Measurements from ENCODE around the gene TRAF6. TPM values are rescaled to one million over a fixed set of nuclear protein-coding genes. Genes with fewer than 3 reads are reported as not detected.
A peak's percentile ranks its signal among the peaks of the same experiment; 100 is the strongest.

TRAF6 gene
- total and polyA plus RNA-seq, 2 of the 13 experiments (the other 11 are each of a cell fraction or from before 2014, with no cell fraction given) = 3.3 to 5.9 TPM

DNA sequence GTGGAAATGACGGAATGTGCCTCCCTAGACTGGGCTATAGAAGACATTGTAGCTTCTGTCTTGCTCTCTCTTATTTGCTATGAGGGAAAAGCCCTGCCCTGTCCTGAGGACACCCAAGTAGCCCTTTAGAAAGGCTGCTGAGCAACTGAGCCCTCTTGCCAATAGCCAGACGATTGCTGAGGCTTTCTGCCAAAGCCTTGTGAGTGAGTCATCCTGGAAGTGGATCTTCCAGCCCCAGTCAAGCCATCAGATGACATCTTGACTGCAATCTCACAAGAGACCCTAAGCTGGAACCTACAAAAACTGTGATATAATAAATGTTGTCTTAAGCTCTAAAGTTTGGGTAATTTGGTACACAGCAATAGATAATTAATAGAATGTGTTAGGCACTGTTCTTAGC lies 3.9 kb upstream of the TRAF6 start (continued):
- TF ChIP-seq, protein P1, sequence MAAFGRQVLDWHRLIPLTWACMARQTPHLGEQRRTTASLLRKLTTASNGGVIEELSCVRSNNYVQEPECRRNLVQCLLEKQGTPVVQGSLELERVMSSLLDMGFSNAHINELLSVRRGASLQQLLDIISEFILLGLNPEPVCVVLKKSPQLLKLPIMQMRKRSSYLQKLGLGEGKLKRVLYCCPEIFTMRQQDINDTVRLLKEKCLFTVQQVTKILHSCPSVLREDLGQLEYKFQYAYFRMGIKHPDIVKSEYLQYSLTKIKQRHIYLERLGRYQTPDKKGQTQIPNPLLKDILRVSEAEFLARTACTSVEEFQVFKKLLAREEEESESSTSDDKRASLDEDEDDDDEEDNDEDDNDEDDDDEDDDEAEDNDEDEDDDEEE (CRISPR knock-in tag; IDR thresholded peaks at IDR 0.05) = no peak
- no peak for TF ChIP-seq SMARCC2 (IDR thresholded peaks at IDR 0.05)
- no peak for TF ChIP-seq FOXC1 (CRISPR knock-in tag; IDR thresholded peaks at IDR 0.05; ENCODE audit: borderline replicate concordance)
- no peak for TF ChIP-seq SAFB2 (CRISPR knock-in tag; IDR thresholded peaks at IDR 0.05; ENCODE audit: borderline replicate concordance, low read depth)
- no peak for TF ChIP-seq KLF15 (CRISPR knock-in tag; IDR thresholded peaks at IDR 0.05; ENCODE audit: borderline replicate concordance)
- TF ChIP-seq RBFOX2 (IDR thresholded peaks at IDR 0.05; ENCODE audit: low read depth, low read length) = no peak
- TF ChIP-seq ZNF17 (CRISPR knock-in tag; IDR thresholded peaks at IDR 0.05) = no peak
- no peak for TF ChIP-seq HNRNPLL (IDR thresholded peaks at IDR 0.05; ENCODE audit: low read depth, low read length, poor library complexity, severe bottlenecking)
- TF ChIP-seq PCBP2 (optimal IDR thresholded peaks at IDR 0.05; ENCODE audit: low read depth, low read length, poor library complexity, severe bottlenecking) = no peak
- TF ChIP-seq, protein P2, sequence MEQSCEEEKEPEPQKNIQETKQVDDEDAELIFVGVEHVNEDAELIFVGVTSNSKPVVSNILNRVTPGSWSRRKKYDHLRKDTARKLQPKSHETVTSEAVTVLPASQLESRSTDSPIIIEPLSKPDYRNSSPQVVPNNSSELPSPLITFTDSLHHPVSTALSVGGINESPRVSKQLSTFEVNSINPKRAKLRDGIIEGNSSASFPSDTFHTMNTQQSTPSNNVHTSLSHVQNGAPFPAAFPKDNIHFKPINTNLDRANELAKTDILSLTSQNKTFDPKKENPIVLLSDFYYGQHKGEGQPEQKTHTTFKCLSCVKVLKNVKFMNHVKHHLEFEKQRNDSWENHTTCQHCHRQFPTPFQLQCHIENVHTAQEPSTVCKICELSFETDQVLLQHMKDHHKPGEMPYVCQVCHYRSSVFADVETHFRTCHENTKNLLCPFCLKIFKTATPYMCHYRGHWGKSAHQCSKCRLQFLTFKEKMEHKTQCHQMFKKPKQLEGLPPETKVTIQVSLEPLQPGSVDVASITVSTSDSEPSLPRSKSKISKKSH (CRISPR knock-in tag; IDR thresholded peaks at IDR 0.05; ENCODE audit: borderline replicate concordance) = no peak

DNA sequence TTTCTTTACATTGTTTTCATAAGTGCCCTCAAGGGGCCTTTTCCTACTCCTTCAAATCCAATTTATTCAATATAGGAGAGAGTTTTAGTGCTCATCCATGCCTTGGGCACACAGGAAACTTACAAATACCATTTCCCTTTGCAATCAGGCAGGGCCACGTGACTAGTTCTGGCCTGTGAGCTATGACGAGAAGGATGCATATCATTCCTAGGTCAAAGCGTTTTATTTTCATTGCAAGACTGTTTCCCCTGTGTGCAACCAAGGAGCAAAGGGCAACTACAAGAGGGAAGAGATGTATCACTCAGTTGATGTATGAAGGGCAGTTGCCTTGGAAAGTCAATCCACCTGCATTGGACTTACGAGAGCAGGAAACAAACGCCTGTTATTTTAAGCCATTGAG lies 1.9 kb upstream of the TRAF6 start:
- Histone ChIP-seq H3K4me3 (replicated peaks in 1 of 3; ENCODE audit: insufficient read depth in 1 of 3, low read depth in 2 of 3, low read length in 3 of 3) (no peak overlapping the region; a peak in 2 of 6 replicates), H3K4me1 (ENCODE audit: insufficient read depth, low read length) (peaks cover 32% of the 10 kb centered on the region), H3K27me3 (ENCODE audit: control insufficient read depth in 1 of 2, insufficient read depth in 2 of 2, low read length in 2 of 2) (peaks cover 0 to 3% of the 10 kb centered on the region in 2 experiments; a peak in 1 of 5 replicates), H3K36me3 (replicated peaks in 1 of 2; ENCODE audit: control insufficient read depth in 1 of 2, insufficient read depth in 2 of 2, low read length in 2 of 2) (no peaks in the 10 kb centered on the region), H4K20me1 (ENCODE audit: insufficient read depth, low read length) (no peaks in the 10 kb centered on the region; the same call in 1 of the 2 replicates), H3K9ac (ENCODE audit: insufficient read depth, low read depth, low read length) (no peak overlapping the region), H3K79me2 (ENCODE audit: insufficient read depth, low read length) (peaks cover 14% of the 10 kb centered on the region), H2AFZ (ENCODE audit: low read length) (no peak overlapping the region), H3K9me3 (ENCODE audit: low read length) (no peaks in the 10 kb centered on the region), H3K4me2 (ENCODE audit: low read depth, low read length) (peak overlapping the region; percentile 28), H3K27ac (ENCODE audit: extremely low read length, insufficient read depth, low read length) (no peak overlapping the region)
- no peak for FAIRE-seq
- peak; percentile 58 for DNase-seq (ENCODE audit: low spot score)
- in situ Hi-C loops (cut with HindIII; ENCODE audit: extremely low pct_ligation_motif_present, low pct_unique_long_range_greater_than_20kb) = no loop called here
- CTCF ChIA-PET (ENCODE audit: low intra/inter-chr PET ratio, low total read pairs) = no interaction called here
- no TSS peak for BruUV-seq (replicated peaks)
- intact Hi-C loops (cut with micrococcal nuclease; ENCODE audit: unreplicated experiment) = loop anchor here (10.0 kb wide), 1 partner anchor 73 kb away; no protein-coding TSS in a partner anchor
- ATAC-seq = no peak
- POLR2A ChIA-PET = no interaction called here
- WGBS (ENCODE audit: low lambda C conversion rate) = 7% methylated on average over 5 of the region's 5 CpGs
- TF ChIP-seq CEBPG (CRISPR knock-in tag; IDR thresholded peaks at IDR 0.05) = 0 out of 2 replicates have a peak, but pooled peaks have one; percentile 3
- TF ChIP-seq, protein P3, sequence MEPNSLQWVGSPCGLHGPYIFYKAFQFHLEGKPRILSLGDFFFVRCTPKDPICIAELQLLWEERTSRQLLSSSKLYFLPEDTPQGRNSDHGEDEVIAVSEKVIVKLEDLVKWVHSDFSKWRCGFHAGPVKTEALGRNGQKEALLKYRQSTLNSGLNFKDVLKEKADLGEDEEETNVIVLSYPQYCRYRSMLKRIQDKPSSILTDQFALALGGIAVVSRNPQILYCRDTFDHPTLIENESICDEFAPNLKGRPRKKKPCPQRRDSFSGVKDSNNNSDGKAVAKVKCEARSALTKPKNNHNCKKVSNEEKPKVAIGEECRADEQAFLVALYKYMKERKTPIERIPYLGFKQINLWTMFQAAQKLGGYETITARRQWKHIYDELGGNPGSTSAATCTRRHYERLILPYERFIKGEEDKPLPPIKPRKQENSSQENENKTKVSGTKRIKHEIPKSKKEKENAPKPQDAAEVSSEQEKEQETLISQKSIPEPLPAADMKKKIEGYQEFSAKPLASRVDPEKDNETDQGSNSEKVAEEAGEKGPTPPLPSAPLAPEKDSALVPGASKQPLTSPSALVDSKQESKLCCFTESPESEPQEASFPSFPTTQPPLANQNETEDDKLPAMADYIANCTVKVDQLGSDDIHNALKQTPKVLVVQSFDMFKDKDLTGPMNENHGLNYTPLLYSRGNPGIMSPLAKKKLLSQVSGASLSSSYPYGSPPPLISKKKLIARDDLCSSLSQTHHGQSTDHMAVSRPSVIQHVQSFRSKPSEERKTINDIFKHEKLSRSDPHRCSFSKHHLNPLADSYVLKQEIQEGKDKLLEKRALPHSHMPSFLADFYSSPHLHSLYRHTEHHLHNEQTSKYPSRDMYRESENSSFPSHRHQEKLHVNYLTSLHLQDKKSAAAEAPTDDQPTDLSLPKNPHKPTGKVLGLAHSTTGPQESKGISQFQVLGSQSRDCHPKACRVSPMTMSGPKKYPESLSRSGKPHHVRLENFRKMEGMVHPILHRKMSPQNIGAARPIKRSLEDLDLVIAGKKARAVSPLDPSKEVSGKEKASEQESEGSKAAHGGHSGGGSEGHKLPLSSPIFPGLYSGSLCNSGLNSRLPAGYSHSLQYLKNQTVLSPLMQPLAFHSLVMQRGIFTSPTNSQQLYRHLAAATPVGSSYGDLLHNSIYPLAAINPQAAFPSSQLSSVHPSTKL (CRISPR knock-in tag; IDR thresholded peaks at IDR 0.05) = peak; percentile 30; the same call in 1 of the 2 replicates
- peak; percentile 68; the same call in 1 of the 2 replicates for TF ChIP-seq RAD51 (IDR thresholded peaks at IDR 0.05; ENCODE audit: borderline replicate concordance)
- no peak for TF ChIP-seq KDM5A (IDR thresholded peaks at IDR 0.05; ENCODE audit: borderline replicate concordance, low read length)
- no peak for TF ChIP-seq ZNF235 (CRISPR knock-in tag; IDR thresholded peaks at IDR 0.05; ENCODE audit: borderline replicate concordance)
- TF ChIP-seq EHMT2 (IDR thresholded peaks at IDR 0.05; ENCODE audit: borderline replicate concordance, low read depth, low read length) = peak; percentile 50; the same call in 1 of the 2 replicates
- 0 out of 2 replicates have a peak, but pooled peaks have one; percentile 18 for TF ChIP-seq ZNF644 (CRISPR knock-in tag; IDR thresholded peaks at IDR 0.05; ENCODE audit: low read depth)
- TF ChIP-seq ZNF720 (CRISPR knock-in tag; IDR thresholded peaks at IDR 0.05) = no peak
- TF ChIP-seq ZSCAN9 (CRISPR knock-in tag; IDR thresholded peaks at IDR 0.05; ENCODE audit: borderline replicate concordance) = no peak

Data from HepG2 (cell line).